ENCODE measurements around the gene GPR179. TPM values are rescaled to one million over a fixed set of nuclear protein-coding genes. Genes with fewer than 3 reads are reported as not detected.

Gene GPR179
- total RNA-seq, 2 donors from 2014 or later = 0.03 to 0.12 TPM

- H3K36me3 ChIP-seq = no peaks in the 10 kb centered on the region
- intact Hi-C loops (cut with DNase I) = no loop called here
- H3K9me3 ChIP-seq = no peaks in the 10 kb centered on the region
- TF ChIP-seq, protein P1, sequence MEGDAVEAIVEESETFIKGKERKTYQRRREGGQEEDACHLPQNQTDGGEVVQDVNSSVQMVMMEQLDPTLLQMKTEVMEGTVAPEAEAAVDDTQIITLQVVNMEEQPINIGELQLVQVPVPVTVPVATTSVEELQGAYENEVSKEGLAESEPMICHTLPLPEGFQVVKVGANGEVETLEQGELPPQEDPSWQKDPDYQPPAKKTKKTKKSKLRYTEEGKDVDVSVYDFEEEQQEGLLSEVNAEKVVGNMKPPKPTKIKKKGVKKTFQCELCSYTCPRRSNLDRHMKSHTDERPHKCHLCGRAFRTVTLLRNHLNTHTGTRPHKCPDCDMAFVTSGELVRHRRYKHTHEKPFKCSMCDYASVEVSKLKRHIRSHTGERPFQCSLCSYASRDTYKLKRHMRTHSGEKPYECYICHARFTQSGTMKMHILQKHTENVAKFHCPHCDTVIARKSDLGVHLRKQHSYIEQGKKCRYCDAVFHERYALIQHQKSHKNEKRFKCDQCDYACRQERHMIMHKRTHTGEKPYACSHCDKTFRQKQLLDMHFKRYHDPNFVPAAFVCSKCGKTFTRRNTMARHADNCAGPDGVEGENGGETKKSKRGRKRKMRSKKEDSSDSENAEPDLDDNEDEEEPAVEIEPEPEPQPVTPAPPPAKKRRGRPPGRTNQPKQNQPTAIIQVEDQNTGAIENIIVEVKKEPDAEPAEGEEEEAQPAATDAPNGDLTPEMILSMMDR (IDR thresholded peaks at IDR 0.05) = no peak
- H3K4me1 ChIP-seq = no peaks in the 10 kb centered on the region
- H3K27me3 ChIP-seq = no peaks in the 10 kb centered on the region
- no peak overlapping the region for H3K9ac ChIP-seq (ENCODE audit: low read depth in 2 of 2, low read length in 2 of 2)
- no peak for DNase-seq
- no peak overlapping the region for H3K27ac ChIP-seq
- no peak overlapping the region for H3K4me3 ChIP-seq
These were observed 10.7 kb upstream of the GPR179 start for GRCh38 chr17:38354466-38354865.

DNA sequence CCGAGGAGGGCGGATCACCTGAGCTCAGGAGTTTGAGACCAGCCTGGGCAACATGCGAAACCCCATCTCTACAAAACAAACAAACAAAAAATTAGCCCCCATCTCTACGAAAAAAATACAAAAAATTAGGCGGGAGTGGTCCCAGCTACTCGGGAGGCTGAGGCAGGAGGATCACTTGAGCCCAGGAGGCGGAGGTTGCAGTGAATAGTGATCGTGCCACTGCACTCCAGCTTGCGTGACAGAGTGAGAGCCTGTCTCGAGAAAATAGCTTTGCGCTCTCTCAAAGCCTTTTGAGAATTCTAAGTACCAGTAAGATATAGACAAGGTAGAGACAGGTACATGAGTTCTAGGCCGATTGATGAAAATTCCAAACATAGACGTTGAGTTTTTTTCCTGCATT is 9.9 kb upstream of the GPR179 start:
- no peaks in the 10 kb centered on the region for H3K9me3 ChIP-seq
- no peak for DNase-seq
- TF ChIP-seq, protein P1 (IDR thresholded peaks at IDR 0.05) = no peak
- no peak overlapping the region for H3K9ac ChIP-seq (ENCODE audit: low read depth in 2 of 2, low read length in 2 of 2)
- no peaks in the 10 kb centered on the region for H3K4me1 ChIP-seq
- H3K27me3 ChIP-seq = no peaks in the 10 kb centered on the region
- no peak overlapping the region for H3K27ac ChIP-seq
- H3K4me3 ChIP-seq = peak overlapping the region; percentile 91
- intact Hi-C loops (cut with DNase I) = no loop called here
- H3K36me3 ChIP-seq = no peaks in the 10 kb centered on the region

- TF ChIP-seq, protein P1 (IDR thresholded peaks at IDR 0.05) = no peak
- H3K27ac ChIP-seq = no peak overlapping the region
- intact Hi-C loops (cut with DNase I) = no loop called here
- no peak for DNase-seq
- H3K9ac ChIP-seq (ENCODE audit: low read depth in 2 of 2, low read length in 2 of 2) = peak overlapping the region; percentile 58 to 77
- no peaks in the 10 kb centered on the region for H3K36me3 ChIP-seq
- H3K27me3 ChIP-seq = no peaks in the 10 kb centered on the region
- no peaks in the 10 kb centered on the region for H3K9me3 ChIP-seq
- H3K4me1 ChIP-seq = no peaks in the 10 kb centered on the region
- H3K4me3 ChIP-seq = peak overlapping the region; percentile 91
These were observed 9.4 kb upstream of the GPR179 start for GRCh38 chr17:38353086-38353604.

DNA sequence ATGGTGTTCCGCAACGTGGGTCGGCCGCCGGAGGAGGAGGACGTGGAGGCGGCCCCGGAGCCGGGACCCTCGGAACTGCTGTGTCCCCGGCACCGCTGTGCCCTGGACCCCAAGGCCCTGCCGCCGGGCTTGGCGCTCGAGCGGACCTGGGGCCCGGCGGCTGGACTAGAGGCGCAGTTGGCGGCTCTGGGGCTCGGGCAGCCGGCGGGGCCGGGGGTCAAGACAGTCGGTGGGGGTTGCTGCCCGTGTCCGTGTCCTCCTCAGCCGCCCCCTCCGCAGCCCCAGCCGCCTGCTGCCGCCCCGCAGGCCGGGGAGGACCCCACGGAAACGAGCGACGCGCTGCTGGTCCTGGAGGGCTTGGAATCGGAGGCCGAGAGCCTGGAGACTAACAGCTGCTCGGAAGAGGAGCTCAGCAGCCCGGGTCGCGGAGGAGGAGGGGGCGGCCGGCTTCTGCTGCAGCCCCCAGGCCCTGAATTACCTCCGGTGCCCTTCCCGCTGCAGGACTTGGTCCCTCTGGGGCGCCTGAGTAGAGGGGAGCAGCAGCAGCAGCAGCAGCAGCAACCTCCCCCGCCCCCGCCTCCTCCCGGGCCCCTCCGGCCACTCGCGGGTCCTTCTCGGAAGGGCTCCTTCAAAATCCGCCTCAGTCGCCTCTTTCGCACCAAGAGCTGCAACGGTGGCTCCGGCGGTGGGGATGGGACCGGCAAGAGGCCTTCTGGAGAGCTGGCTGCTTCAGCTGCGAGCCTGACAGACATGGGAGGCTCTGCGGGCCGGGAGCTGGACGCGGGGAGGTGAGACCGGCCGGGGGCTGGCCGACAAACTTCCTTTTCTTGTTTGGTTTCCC is 8.7 kb upstream of the GPR179 start:
- Histone ChIP-seq H3K4me1 (no peaks in the 10 kb centered on the region), H3K9me3 (no peaks in the 10 kb centered on the region), H3K4me3 (peak overlapping the region; percentile 91), H3K9ac (ENCODE audit: low read depth in 2 of 2, low read length in 2 of 2) (peak overlapping the region; percentile 58 to 77), H3K27ac (peak overlapping the region; percentile 61), H3K27me3 (no peaks in the 10 kb centered on the region), H3K36me3 (no peaks in the 10 kb centered on the region)
- DNase-seq = peak; percentile 38
- TF ChIP-seq, protein P1 (IDR thresholded peaks at IDR 0.05) = no peak
- intact Hi-C loops (cut with DNase I) = no loop called here

GRCh38 chr17:38351412-38352222 is 7.9 kb upstream of the GPR179 start, which contains the start of gene SOCS7:
Gene SOCS7 (plus strand): TSS chr17:38351844. CDS start chr17:38352053, 209 bp downstream.
- intact Hi-C loops (cut with DNase I) = no loop called here
- Histone ChIP-seq H3K4me1 (no peaks in the 10 kb centered on the region), H3K27me3 (no peaks in the 10 kb centered on the region), H3K27ac (peak within 1 kb of the TSS; percentile 61), H3K4me3 (peak within 1 kb of the TSS; percentile 91), H3K36me3 (no peaks in the 10 kb centered on the region), H3K9me3 (no peaks in the 10 kb centered on the region), H3K9ac (ENCODE audit: low read depth in 2 of 2, low read length in 2 of 2) (peak within 1 kb of the TSS; percentile 58 to 77)
- TF ChIP-seq, protein P1 (IDR thresholded peaks at IDR 0.05) = no peak
- peak; percentile 95 for DNase-seq
